HEK293T (cell line): ENCODE measurements around the gene ARHGAP42.

Experiments used
- BHLHE40 ChIP-seq: fragments of 450-650 bp; IDR thresholded peaks from 2 replicates; pipeline ENCODE4 v1.6.1; 2016; ENCODE audit warnings: mild to moderate bottlenecking, moderate library complexity, borderline replicate concordance
- CTBP1 ChIP-seq: fragments of 450-650 bp; IDR thresholded peaks from 2 replicates; pipeline ENCODE4 v1.6.1; 2016; ENCODE audit warnings: borderline replicate concordance
- ELF4 ChIP-seq: fragments of 450-650 bp; IDR thresholded peaks from 2 replicates; pipeline ENCODE4 v1.6.1; 2017; ENCODE audit warnings: antibody characterized with exemption
- FOXA1 ChIP-seq: fragments of 450-650 bp; IDR thresholded peaks from 2 replicates; pipeline ENCODE4 v1.6.1; 2016; ENCODE audit warnings: mild to moderate bottlenecking
- NFRKB ChIP-seq: fragments of 450-650 bp; IDR thresholded peaks from 2 replicates; pipeline ENCODE4 v1.6.1; 2016; ENCODE audit warnings: mild to moderate bottlenecking, moderate library complexity
- SP1 ChIP-seq: fragments of 450-650 bp; IDR thresholded peaks from 2 replicates; pipeline ENCODE4 v1.6.1; 2017
- SUZ12 ChIP-seq: fragments of 450-650 bp; IDR thresholded peaks from 2 replicates; pipeline ENCODE4 v1.6.1; 2016; ENCODE audit warnings: mild to moderate bottlenecking
- TARDBP ChIP-seq: fragments of 450-650 bp; IDR thresholded peaks from 2 replicates; pipeline ENCODE4 v1.6.1; 2016

DNA sequence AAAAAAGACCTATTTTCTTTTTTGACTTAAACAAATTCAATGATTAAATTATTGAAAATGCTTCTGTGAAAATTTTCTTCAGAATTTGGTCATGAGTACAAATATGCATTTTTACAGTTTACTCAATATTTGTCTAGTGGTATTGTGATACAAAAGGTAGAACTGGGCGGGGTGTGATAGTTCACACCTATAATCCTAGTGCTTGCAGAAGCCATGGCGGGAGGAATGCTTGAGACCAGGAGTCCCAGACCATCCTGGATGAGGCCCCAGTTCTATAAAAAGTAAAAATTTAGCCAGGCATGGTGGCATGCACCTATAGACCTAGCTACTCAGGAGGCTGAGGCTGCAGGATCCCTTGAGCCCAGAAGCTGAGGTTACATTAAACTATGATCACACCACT lies 90.6 kb downstream of the ARHGAP42 start:
- TF ChIP-seq FOXA1 (no peak), ELF4 (no peak), BHLHE40 (no peak), NFRKB (no peak), SP1 (no peak), TARDBP (no peak), CTBP1 (no peak), SUZ12 (no peak)
